HCEC 1CT (cell line): ENCODE data around the gene TVP23A.
"Not testable (repeated sequence)": the region's sequence is repeated elsewhere in the genome, so short reads cannot be mapped to it uniquely, and the experiment has no call there.

Experiments used
- DNase-seq: peaks from one replicate; pipeline ENCODE4 v3.0.0-alpha.2; 2017

Gene TVP23A

GRCh38 chr16:10791048-10791447 lies 27.5 kb downstream of the TVP23A start:
- DNase-seq, result no peak

GRCh38 chr16:10788630-10789029 lies 30.0 kb downstream of the TVP23A start:
- not testable (repeated sequence) for DNase-seq

DNA sequence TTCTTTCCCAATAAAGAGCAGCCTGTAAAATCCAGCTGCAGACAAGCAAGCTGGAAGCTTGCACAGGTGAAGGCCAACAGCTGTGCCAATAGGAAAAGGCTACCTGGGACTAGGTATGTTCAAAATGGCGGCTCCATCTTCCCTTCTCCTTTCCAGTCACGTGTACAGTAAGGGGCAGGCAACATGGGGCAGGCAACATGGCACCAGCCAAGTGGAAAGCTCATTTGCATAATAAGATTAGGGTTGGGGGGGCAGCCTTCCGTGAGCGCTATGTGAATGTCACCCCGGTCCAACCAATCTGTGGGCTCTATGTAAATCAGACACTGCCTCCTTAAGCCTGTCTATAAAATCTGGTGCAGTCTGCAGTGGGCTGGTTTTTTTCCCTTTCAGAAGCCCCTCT lies 31.3 kb downstream of the TVP23A start:
- DNase-seq, result no peak

DNA sequence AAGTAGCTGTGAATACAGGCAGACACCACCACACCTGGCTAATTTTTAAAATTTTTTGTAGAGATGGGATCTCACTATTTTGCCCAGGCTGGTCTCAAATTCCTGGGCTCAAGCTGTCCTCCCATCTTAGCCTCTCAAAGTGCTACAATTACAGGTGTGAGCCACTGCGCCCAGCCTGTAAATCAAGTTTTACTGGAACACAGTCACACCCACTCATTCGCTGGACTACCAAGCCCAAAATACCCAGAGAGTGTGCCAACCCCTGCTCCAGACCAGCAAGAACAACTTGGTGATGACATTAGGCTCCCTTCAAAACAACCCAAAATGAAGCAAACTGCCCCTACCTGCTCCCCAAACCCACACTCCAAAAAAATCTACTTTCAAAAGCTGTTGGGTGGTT lies 36.0 kb downstream of the TVP23A start:
- DNase-seq, result no peak

DNA sequence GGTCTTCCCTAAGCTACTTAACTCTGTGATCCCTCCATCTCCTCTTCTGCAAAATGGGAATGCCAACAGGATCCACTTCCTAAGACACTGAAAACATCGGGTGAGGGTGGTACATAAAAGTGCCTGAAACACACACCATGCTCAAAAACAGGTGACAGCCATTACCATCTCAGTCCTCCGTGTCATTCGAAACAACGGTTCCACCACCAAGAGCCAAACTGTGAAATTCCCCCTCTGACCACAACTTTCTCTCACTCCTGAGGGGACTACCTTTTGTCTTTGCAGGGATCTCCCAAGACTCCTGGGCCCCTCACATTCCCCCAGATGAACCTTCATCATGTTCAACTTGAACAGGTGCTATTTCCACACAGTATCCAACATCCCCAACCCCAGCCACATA lies 38.0 kb downstream of the TVP23A start:
- no peak for DNase-seq

DNA sequence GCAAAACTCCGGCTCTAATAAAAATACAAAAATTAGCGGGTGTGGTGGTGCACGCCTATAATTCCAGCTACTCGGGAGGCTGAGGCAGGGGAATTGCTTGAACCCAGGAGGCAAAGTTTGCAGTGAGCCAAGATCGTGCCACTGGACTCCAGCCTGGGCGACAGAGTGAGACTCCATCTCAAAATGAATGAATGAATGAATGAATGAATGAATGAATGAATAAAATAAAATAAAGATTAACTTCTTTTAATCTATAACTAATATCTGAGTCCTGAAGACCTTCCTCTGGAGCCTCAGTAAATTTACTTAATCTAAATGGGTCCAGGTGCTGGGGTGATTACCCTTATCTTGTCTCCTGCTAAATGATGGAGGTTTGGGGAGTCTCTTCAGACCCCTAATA lies 38.7 kb downstream of the TVP23A start:
- DNase-seq, result not testable (repeated sequence)

GRCh38 chr16:10777356-10777755 lies 41.2 kb downstream of the TVP23A start:
- DNase-seq, result no peak

- DNase-seq, result not testable (repeated sequence)
Observed at GRCh38 chr16:10776923-10777322, 41.7 kb downstream of the TVP23A start.

- DNase-seq, result no peak
Observed at GRCh38 chr16:10776280-10776679, 42.3 kb downstream of the TVP23A start.

GRCh38 chr16:10770907-10771306 lies 47.7 kb downstream of the TVP23A start:
- DNase-seq, result no peak

- DNase-seq, result no peak
Observed at GRCh38 chr16:10769381-10769780, 49.2 kb downstream of the TVP23A start.

DNA sequence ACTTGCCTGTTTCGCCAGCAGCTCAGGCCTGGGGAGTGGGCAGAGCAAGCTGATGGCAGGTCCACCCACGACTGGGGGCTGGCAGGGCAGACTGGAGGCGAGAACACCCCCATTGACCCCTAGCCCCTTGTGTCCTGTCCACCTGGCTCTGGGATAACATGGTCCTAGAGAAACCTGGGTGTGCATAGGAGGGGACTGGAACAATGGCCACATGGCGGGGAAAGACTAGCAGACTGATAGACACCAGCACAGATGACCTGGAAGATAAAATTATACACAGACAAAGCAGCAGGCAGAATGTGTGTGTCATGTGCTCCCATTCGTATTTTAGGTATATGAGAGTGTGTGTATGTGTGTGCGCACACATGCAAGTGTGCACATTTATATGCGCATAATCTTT lies 51.5 kb downstream of the TVP23A start:
- no peak for DNase-seq

DNA sequence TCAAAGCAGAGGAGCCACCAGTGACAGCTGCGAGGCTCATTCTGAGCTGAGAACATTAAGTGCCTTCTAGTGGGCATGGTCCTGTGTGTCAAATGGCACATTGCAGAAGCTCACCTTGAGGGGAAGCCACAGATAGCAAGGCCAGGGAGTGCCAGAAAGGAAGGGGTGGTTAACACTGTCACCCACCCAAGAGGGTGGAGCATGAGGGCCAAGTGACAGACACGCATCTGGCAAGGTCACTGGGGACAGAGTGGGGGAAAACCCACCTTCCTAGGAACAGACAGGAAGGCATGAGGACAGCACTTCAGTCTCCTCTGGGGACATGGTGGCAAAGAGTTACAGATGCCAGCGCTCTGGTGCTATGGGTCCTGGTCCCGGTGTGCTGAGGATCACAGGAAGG lies 52.8 kb downstream of the TVP23A start:
- no peak for DNase-seq

DNA sequence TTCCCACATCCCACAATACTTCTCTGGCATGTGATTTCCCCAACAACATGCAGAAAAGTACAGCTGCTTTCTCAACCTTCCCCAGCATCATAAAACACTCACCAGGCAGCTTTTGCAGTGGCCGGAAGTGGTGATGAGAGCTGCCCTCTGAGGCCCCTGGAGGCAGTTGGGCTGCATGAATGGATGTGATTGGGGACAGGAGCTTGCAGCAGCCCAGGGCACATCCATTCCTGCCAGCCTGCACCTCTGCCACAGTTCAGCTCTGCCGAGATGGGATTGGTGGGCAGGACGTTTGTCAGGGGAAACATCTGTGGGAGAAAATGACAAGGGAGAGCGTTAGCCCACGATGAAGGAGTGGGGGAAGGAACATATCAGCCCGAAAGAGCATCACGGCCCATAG lies 55.1 kb downstream of the TVP23A start:
- DNase-seq, result no peak

GRCh38 chr16:10762336-10763016 lies 56.1 kb downstream of the TVP23A start:
- DNase-seq, result no peak

DNA sequence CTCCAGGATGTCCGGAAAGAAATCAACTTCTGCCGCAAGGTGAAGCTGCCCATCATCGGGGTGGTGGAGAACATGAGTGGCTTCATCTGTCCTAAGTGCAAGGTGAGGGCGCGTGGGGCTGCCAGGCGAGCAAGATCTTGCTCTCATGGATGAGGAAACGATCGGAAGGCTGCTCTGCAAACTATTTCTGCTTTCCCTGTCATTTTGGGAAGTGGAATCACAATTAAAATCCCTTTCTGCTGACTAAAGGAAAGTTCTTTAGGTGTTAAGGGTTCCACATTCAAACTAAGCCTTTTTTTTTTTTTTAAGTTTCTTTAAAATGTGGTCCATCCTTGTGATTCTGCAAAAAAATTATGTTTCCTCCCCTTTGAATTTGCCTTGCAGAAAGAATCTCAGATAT lies 57.2 kb downstream of the TVP23A start:
- no peak for DNase-seq

- no peak for DNase-seq
Observed at GRCh38 chr16:10760858-10761257, 57.7 kb downstream of the TVP23A start.

- DNase-seq, result no peak
Observed at GRCh38 chr16:10756574-10756973, 62.0 kb downstream of the TVP23A start.

GRCh38 chr16:10754941-10755340 lies 63.7 kb downstream of the TVP23A start:
- peak; percentile 53 for DNase-seq

DNA sequence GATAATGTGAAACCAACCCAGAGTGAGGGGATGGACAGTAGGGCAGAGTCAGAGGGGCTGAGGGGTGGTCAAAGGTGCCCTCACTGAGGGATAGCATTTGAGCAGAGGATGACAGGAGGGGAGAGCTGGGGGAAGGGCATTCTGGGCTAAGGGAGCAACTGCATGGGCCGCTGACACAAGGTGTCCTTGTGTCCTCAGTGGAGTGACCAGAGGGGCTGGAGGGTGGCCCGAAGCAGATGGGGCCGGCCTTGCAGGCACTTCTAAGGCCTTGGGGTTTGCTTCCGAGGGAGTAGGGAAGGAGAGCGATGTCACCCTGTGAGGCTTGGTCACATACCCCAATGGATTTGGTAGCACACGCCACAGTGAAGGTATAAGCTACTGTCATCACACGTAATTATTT lies 64.9 kb downstream of the TVP23A start:
- DNase-seq, result no peak

DNA sequence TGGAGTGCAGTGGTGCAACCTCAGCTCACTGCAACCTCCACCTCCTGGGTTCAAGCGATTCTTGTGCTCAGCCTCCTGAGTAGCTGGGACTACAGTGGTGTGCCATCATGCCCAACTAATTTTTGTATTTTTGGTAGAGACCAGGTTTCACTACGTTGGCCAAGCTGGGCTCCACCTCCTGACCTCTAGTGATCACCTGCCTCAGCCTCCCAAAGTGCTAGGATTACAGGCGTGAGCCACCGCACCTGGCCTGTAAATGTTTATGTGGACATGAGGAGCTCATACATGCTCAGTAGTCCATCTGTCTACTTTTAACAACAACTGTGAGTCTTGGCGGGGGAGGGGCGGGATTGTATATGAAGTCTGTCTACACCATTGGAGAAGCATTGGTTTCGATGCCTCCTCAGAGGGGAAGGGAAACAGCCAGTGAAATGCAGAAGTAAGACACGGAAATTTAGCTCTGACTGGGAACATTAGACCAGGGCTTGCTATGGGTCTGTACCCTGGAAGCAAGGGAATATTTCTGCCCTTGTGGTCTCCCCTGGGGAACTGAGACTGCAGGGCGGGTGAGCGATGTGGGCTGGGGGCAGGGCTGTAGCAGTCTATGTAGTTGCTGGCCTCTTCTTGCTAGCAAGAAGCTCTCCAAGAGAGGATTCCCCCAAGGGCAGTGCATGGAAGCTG lies 65.6 kb downstream of the TVP23A start:
- DNase-seq, result no peak

- DNase-seq, result no peak
Observed at GRCh38 chr16:10751291-10751697, 67.3 kb downstream of the TVP23A start.

DNA sequence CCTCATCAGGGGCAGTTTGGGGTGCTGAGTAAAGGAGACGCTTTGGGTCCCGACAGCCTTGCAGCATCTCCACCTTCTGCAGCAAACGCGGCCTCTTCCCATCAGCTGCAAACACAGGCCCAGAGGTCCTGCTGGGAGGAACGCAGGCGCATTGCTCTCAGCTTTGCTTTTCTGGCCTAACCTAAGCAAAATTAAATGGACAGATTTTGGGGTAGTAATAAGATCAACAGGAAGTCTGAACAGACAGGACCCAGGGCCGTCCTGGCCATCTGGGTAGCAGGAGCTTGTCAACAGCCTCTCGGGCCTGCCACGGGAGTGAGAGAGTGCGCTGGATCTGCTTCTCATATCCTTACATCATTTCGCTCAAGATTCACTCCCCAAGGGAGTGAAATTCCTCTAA lies 67.8 kb downstream of the TVP23A start:
- DNase-seq, result no peak

DNA sequence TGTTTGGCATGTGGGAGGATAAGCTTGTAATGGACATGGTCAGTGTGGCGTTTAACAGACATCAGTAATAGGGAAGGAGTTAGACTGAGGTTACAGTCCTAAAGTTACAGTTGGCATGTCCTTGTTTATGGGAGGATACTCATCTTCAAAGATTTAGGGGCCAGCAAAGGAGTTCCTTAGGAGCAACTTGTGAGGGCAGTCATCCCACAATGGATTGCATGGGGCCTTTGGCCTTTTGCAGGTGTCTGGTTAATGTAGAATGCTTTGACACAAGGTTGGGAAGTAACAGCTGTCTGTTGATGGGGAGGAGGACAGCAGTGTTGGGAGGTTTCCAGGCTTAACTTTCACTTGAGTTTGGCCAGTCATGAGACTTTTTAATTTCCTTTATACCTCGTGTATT lies 72.8 kb downstream of the TVP23A start:
- DNase-seq, result no peak
